H9 (cell line): ENCODE data around the gene VTCN1. TPM values are rescaled to one million over a fixed set of nuclear protein-coding genes. Genes with fewer than 3 reads are reported as not detected.

Experiments
- DNase-seq: peaks from one replicate; pipeline ENCODE4 v3.0.0-alpha.2; 2017
- H2AFZ ChIP-seq: one replicate; pipeline ENCODE4 v1.6.1; 2013; ENCODE audit warnings: mild to moderate bottlenecking, low read length, control low read depth, moderate library complexity
- H2AK5ac ChIP-seq: 2 replicates; pipeline ENCODE4 v1.6.1; 2013; ENCODE audit warnings: low read length, control low read depth, mixed read lengths; ENCODE audit not compliant: insufficient read length
- H2BK120ac ChIP-seq: one replicate; pipeline ENCODE4 v1.6.1; 2013; ENCODE audit warnings: low read depth, mild to moderate bottlenecking, low read length, control low read depth, inconsistent platforms; ENCODE audit not compliant: poor library complexity, severe bottlenecking
- H2BK12ac ChIP-seq: 2 replicates; pipeline ENCODE4 v1.6.1; 2013; ENCODE audit warnings: low read length, control low read depth, mixed read lengths, low read depth; ENCODE audit not compliant: insufficient read length
- H2BK15ac ChIP-seq: 2 replicates; pipeline ENCODE4 v1.6.1; 2013; ENCODE audit warnings: low read depth, low read length, control low read depth
- H2BK20ac ChIP-seq: one replicate; pipeline ENCODE4 v1.6.1; 2013; ENCODE audit warnings: low read depth, mild to moderate bottlenecking, low read length, control low read depth, inconsistent platforms; ENCODE audit not compliant: poor library complexity, severe bottlenecking
- H2BK5ac ChIP-seq: 2 replicates; pipeline ENCODE4 v1.6.1; 2013; ENCODE audit warnings: low read length, control low read depth, mixed read lengths; ENCODE audit not compliant: insufficient read length
- H3K14ac ChIP-seq: 2 replicates; pipeline ENCODE4 v1.6.1; 2013; ENCODE audit warnings: low read length, control low read depth; ENCODE audit not compliant: insufficient read depth
- H3K18ac ChIP-seq: 2 replicates; pipeline ENCODE4 v1.6.1; 2013; ENCODE audit warnings: low read depth, mild to moderate bottlenecking, mixed read lengths, low read length, control low read depth; ENCODE audit not compliant: insufficient read length
- H3K23ac ChIP-seq: 2 replicates; pipeline ENCODE4 v1.6.1; 2013; ENCODE audit warnings: low read length, control low read depth, mixed read lengths, low read depth; ENCODE audit not compliant: insufficient read length
- H3K23me2 ChIP-seq: 2 replicates; pipeline ENCODE4 v1.6.1; 2013; ENCODE audit warnings: low read depth, mild to moderate bottlenecking, mixed read lengths, low read length, control low read depth; ENCODE audit not compliant: insufficient read length, poor library complexity, severe bottlenecking
- H3K27ac ChIP-seq: 2 replicates; pipeline ENCODE4 v1.5.1; 2013; ENCODE audit warnings: low read length, control low read depth, mixed read lengths, low read depth; ENCODE audit not compliant: insufficient read length
- H3K27me3 ChIP-seq: 2 replicates; pipeline ENCODE4 v1.6.1; 2013; ENCODE audit warnings: low read length, control low read depth, inconsistent platforms; ENCODE audit not compliant: insufficient read depth
- H3K4ac ChIP-seq: 2 replicates; pipeline ENCODE4 v1.6.1; 2013; ENCODE audit warnings: low read depth, mild to moderate bottlenecking, control low read depth, inconsistent platforms, low read length, moderate library complexity
- H3K4me1 ChIP-seq: 2 replicates; pipeline ENCODE4 v1.6.1; 2013; ENCODE audit warnings: low read length, control low read depth, inconsistent platforms; ENCODE audit not compliant: insufficient read depth
- H3K4me2 ChIP-seq: 2 replicates; pipeline ENCODE4 v1.6.1; 2013; ENCODE audit warnings: low read length, control low read depth, mixed read lengths; ENCODE audit not compliant: insufficient read length, insufficient read depth
- H3K56ac ChIP-seq: 2 replicates; pipeline ENCODE4 v1.6.1; 2013; ENCODE audit warnings: low read depth, mild to moderate bottlenecking, mixed read lengths, low read length, control low read depth; ENCODE audit not compliant: insufficient read length
- H3K79me1 ChIP-seq: 2 replicates; pipeline ENCODE4 v1.6.1; 2013; ENCODE audit warnings: low read depth, mild to moderate bottlenecking, moderate library complexity, low read length, control low read depth, inconsistent platforms; ENCODE audit not compliant: insufficient read depth, poor library complexity, severe bottlenecking
- H3K79me2 ChIP-seq: 2 replicates; pipeline ENCODE4 v1.6.1; 2013; ENCODE audit warnings: low read length, control low read depth, inconsistent platforms; ENCODE audit not compliant: insufficient read depth
- H3K9ac ChIP-seq: 2 replicates; pipeline ENCODE4 v1.6.1; 2013; ENCODE audit warnings: low read length, control low read depth, mixed read lengths; ENCODE audit not compliant: insufficient read length; ENCODE audit errors: extremely low read depth
- H3K9me3 ChIP-seq: one replicate; pipeline ENCODE4 v1.6.1; 2013; ENCODE audit warnings: low read depth, low read length, inconsistent platforms; ENCODE audit not compliant: control insufficient read depth
- H3T11ph ChIP-seq: one replicate; pipeline ENCODE4 v1.6.1; 2013; ENCODE audit warnings: mild to moderate bottlenecking, low read length, control low read depth, inconsistent platforms
- H4K20me1 ChIP-seq: one replicate; pipeline ENCODE4 v1.6.1; 2013; ENCODE audit not compliant: control insufficient read depth, insufficient read length, insufficient read depth
- H4K5ac ChIP-seq: 2 replicates; pipeline ENCODE4 v1.6.1; 2013; ENCODE audit warnings: low read depth, mild to moderate bottlenecking, mixed read lengths, low read length, control low read depth; ENCODE audit not compliant: insufficient read length
- H4K8ac ChIP-seq: replicated peaks from 2 replicates; pipeline ENCODE4 v1.6.1; 2013; ENCODE audit warnings: low read length, control low read depth, mixed read lengths, low read depth; ENCODE audit not compliant: insufficient read length
- H4K91ac ChIP-seq: 2 replicates; pipeline ENCODE4 v1.6.1; 2013; ENCODE audit warnings: low read depth, mild to moderate bottlenecking, moderate library complexity, mixed read lengths, low read length, control low read depth; ENCODE audit not compliant: insufficient read length
- H3K27ac Mint-ChIP-seq, 3 experiments: 2 replicates in 2 of 3; 3 replicates in 1 of 3; pipeline ENCODE4 v1.8.0; 2020 to 2021; ENCODE audit warnings: mixed read lengths in 3 of 3, mild to moderate bottlenecking in 1 of 3, moderate library complexity in 1 of 3
- H3K27me3 Mint-ChIP-seq: 2 replicates; pipeline ENCODE4 v1.8.0; 2021; ENCODE audit warnings: low read depth, mild to moderate bottlenecking, moderate library complexity, mixed read lengths
- H3K36me3 Mint-ChIP-seq, 3 experiments: 2 replicates in 2 of 3; 3 replicates in 1 of 3; pipeline ENCODE4 v1.8.0; 2020 to 2021; ENCODE audit warnings: low read depth in 3 of 3, mixed read lengths in 3 of 3; ENCODE audit not compliant: insufficient read depth in 1 of 3
- H3K4me1 Mint-ChIP-seq, 2 experiments: 2 replicates each; pipeline ENCODE4 v1.8.0; 2020; ENCODE audit warnings: mixed read lengths in 2 of 2
- H3K4me3 Mint-ChIP-seq, 2 experiments: 2 replicates in 1 of 2; 3 replicates in 1 of 2; pipeline ENCODE4 v1.8.0; 2020 to 2021; ENCODE audit warnings: mild to moderate bottlenecking in 2 of 2, mixed read lengths in 2 of 2, moderate library complexity in 1 of 2
- H3K9me3 Mint-ChIP-seq, 2 experiments: 2 replicates in 1 of 2; 3 replicates in 1 of 2; pipeline ENCODE4 v1.8.0; 2020; ENCODE audit warnings: mild to moderate bottlenecking in 2 of 2, mixed read lengths in 2 of 2, moderate library complexity in 1 of 2
- CTCF ChIP-seq: fragments of 200-600 bp; sonication (generic); conservative IDR thresholded peaks from 3 replicates; pipeline ENCODE4 v1.8.0; 2021; ENCODE audit warnings: antibody characterized with exemption, mild to moderate bottlenecking
- WGBS: extraction: QIAGEN DNeasy Blood & Tissue Kit; methylation state at CpG from one replicate; pipeline ENCODE4 v1.1.7; 2013; ENCODE audit warnings: missing lambda C conversion rate, low lambda C conversion rate, mixed read lengths; ENCODE audit not compliant: insufficient read length; ENCODE audit errors: extremely low coverage; 5-methylcytosine and 5-hydroxymethylcytosine counted together
- total RNA-seq: library from RNA; stranded (reverse); gene quantifications from 2 replicates; pipeline ENCODE4 v1.2.1, GENCODE V29; 2021

The VTCN1 gene
- total RNA-seq, 1 experiment from 2014 or later, result 0.33 TPM

- Histone ChIP-seq H4K91ac (no peak overlapping the region), H2BK20ac (no peak overlapping the region), H3K14ac (no peak overlapping the region), H3K4ac (no peak overlapping the region), H3K56ac (no peak overlapping the region), H2BK5ac (no peak overlapping the region), H3K79me1 (no peaks in the 10 kb centered on the region), H4K8ac (no peak overlapping the region), H3K23me2 (no peaks in the 10 kb centered on the region), H3K9me3 (no peaks in the 10 kb centered on the region), H2BK15ac (no peak overlapping the region), H4K20me1 (no peaks in the 10 kb centered on the region), H3K4me1 (peaks cover 3% of the 10 kb centered on the region; the same call in 1 of the 2 replicates), H3K4me2 (peak overlapping the region; percentile 10), H3K23ac (no peak overlapping the region), H4K5ac (no peak overlapping the region), H2AK5ac (no peak overlapping the region), H3K18ac (peak overlapping the region; percentile 80), H2AFZ (no peak overlapping the region), H3K27ac (no peak overlapping the region), H3K9ac (no peak overlapping the region), H3T11ph (peak overlapping the region; percentile 68), H3K27me3 (no peaks in the 10 kb centered on the region), H2BK12ac (no peak overlapping the region), H3K79me2 (no peaks in the 10 kb centered on the region), H2BK120ac (no peak overlapping the region)
- no CpG with 5 or more reads among the region's 4 CpGs for WGBS
- Mint-ChIP-seq H3K9me3 (peaks cover 2 to 6% of the 10 kb centered on the region in 2 experiments; a peak in 3 of 5 replicates), H3K36me3 (peaks cover 0 to 14% (median 3%) of the 10 kb centered on the region in 3 experiments; a peak in 2 of 7 replicates), H3K27ac (peak overlapping the region in 1 of 3 experiments; percentile 60; a peak in 3 of 7 replicates), H3K27me3 (no peaks in the 10 kb centered on the region), H3K4me1 (peaks cover 32 to 39% of the 10 kb centered on the region in 2 experiments), H3K4me3 (no peak overlapping the region)
- no peak for TF ChIP-seq CTCF
- no peak for DNase-seq
These were observed 40.7 kb downstream of the VTCN1 start for GRCh38 chr1:117169871-117170596.
